Astrocyte (in vitro differentiated cells and primary cell): ENCODE measurements around the gene SMIM45.

Experiments
- EZH2 ChIP-seq: IDR thresholded peaks from 2 replicates; pipeline ENCODE4 v1.6.1; 2012; ENCODE audit warnings: mild to moderate bottlenecking, low read length, inconsistent platforms; ENCODE audit not compliant: insufficient read depth
- TF ChIP-seq, protein P1 (sequence below): IDR thresholded peaks from 2 replicates; pipeline ENCODE4 v1.5.1; 2011; ENCODE audit warnings: low read depth, mild to moderate bottlenecking, inconsistent platforms, low read length, moderate library complexity; ENCODE audit not compliant: insufficient read depth

DNA sequence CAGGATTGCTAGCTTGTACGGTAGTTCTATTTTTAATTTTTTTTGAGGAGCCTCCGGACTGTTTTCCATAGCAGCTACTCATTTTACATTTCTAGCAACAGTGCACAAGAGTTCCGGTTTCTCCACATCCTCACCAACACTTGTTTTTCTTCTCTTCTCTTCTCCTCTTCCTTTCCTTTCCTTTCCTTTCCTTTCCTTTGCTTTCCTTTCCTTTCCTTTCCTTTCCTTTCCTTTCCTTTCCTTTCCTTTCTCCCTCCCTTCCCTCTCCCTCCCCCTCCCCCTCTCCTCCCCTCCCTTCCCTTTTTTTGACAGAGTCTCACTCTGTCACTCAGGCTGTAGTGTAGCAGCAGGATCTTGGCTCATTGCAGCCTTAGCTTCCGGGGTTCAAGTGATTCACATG lies 56.0 kb downstream of the SMIM45 start:
- TF ChIP-seq, protein P1, sequence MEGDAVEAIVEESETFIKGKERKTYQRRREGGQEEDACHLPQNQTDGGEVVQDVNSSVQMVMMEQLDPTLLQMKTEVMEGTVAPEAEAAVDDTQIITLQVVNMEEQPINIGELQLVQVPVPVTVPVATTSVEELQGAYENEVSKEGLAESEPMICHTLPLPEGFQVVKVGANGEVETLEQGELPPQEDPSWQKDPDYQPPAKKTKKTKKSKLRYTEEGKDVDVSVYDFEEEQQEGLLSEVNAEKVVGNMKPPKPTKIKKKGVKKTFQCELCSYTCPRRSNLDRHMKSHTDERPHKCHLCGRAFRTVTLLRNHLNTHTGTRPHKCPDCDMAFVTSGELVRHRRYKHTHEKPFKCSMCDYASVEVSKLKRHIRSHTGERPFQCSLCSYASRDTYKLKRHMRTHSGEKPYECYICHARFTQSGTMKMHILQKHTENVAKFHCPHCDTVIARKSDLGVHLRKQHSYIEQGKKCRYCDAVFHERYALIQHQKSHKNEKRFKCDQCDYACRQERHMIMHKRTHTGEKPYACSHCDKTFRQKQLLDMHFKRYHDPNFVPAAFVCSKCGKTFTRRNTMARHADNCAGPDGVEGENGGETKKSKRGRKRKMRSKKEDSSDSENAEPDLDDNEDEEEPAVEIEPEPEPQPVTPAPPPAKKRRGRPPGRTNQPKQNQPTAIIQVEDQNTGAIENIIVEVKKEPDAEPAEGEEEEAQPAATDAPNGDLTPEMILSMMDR, result no peak
- TF ChIP-seq EZH2, result no peak
